DOHH2 (cell line): ENCODE measurements around the gene TNS1.

Source experiments
- CTCF ChIP-seq: fragments of 200-600 bp; sonication (generic); IDR thresholded peaks from one replicate; pipeline ENCODE4 v1.5.1; 2014; ENCODE audit warnings: antibody characterized with exemption, mild to moderate bottlenecking, low read depth, low read length; ENCODE audit not compliant: poor library complexity, severe bottlenecking
- EZH2phosphoT487 ChIP-seq: fragments of 200-600 bp; sonication (generic); IDR thresholded peaks from 2 replicates; pipeline ENCODE4 v1.6.1; 2017; ENCODE audit warnings: borderline replicate concordance, mild to moderate bottlenecking, antibody characterized with exemption, low read length, moderate library complexity, mixed read lengths

DNA sequence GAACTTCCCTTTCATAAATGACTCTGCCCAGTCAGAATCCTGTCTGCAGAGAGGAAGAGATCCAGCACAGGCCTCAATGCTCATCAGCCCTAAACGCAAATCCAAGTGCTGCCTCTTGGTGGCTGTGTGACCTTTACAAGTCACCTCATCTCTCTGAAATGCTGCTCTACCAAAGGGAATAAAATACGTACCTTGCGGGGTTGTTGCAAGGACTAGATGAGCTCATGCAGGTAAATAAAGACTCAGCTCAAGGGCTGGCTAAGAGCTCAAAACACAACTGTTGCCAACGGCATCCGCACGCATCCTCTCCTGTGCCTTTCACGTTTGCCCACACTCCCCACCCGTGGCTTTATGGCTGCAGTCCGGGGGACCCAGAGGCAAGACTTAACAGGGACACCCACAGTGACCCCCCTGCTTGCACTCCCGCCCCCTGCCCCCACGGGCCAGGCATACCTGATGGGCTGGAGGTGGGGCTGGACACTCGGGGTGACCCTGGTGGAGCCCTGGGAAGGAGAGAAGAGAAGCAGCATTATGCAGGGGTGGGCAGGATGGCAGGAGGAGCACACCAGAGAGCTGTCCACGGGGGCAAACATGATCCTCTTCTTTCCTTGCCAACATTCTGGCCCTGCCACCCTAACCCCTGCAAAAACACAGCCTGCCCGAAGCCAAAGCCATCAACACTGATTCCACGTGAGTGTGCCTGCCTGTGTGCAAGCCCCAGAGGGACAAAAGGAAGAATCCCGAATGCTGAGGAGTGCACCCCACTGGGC is 102.6 kb downstream of the TNS1 start:
- TF ChIP-seq CTCF (no peak), EZH2phosphoT487 (no peak)
